ENCODE results near the gene REC114.

REC114 gene

GRCh38 chr15:73426323-73426994 is 16.5 kb upstream of the REC114 start:
- TF ChIP-seq TAF1 (IDR thresholded peaks at IDR 0.05; ENCODE audit: borderline replicate concordance, insufficient read depth, low read length) (no peak), POLR2AphosphoS5 (IDR thresholded peaks at IDR 0.05; ENCODE audit: low read depth, low read length) (no peak), FOXP2 (optimal IDR thresholded peaks at IDR 0.05; ENCODE audit: borderline replicate concordance, extremely low read depth, extremely low read length, insufficient read depth) (no peak), REST (IDR thresholded peaks at IDR 0.05; ENCODE audit: insufficient read depth in 1 of 2, low read depth in 2 of 2, low read length in 2 of 2) (no peak), SIN3A (IDR thresholded peaks at IDR 0.05; ENCODE audit: borderline replicate concordance, insufficient read depth, low read length) (no peak)

GRCh38 chr15:73433873-73434272 is 9.1 kb upstream of the REC114 start:
- TF ChIP-seq SIN3A (IDR thresholded peaks at IDR 0.05; ENCODE audit: borderline replicate concordance, insufficient read depth, low read length) = no peak
- TF ChIP-seq TAF1 (IDR thresholded peaks at IDR 0.05; ENCODE audit: borderline replicate concordance, insufficient read depth, low read length) = no peak
- no peak for TF ChIP-seq FOXP2 (optimal IDR thresholded peaks at IDR 0.05; ENCODE audit: borderline replicate concordance, extremely low read depth, extremely low read length, insufficient read depth)
- no peak for TF ChIP-seq POLR2AphosphoS5 (IDR thresholded peaks at IDR 0.05; ENCODE audit: low read depth, low read length)
- TF ChIP-seq REST (IDR thresholded peaks at IDR 0.05; ENCODE audit: insufficient read depth in 1 of 2, low read depth in 2 of 2, low read length in 2 of 2) = no peak

- no peak for TF ChIP-seq POLR2AphosphoS5 (IDR thresholded peaks at IDR 0.05; ENCODE audit: low read depth, low read length)
- no peak for TF ChIP-seq FOXP2 (optimal IDR thresholded peaks at IDR 0.05; ENCODE audit: borderline replicate concordance, extremely low read depth, extremely low read length, insufficient read depth)
- TF ChIP-seq SIN3A (IDR thresholded peaks at IDR 0.05; ENCODE audit: borderline replicate concordance, insufficient read depth, low read length) = no peak
- TF ChIP-seq REST (IDR thresholded peaks at IDR 0.05; ENCODE audit: insufficient read depth in 1 of 2, low read depth in 2 of 2, low read length in 2 of 2) = no peak
- TF ChIP-seq TAF1 (IDR thresholded peaks at IDR 0.05; ENCODE audit: borderline replicate concordance, insufficient read depth, low read length) = no peak
These were observed 6.4 kb upstream of the REC114 start for GRCh38 chr15:73436613-73437012.

- no peak for TF ChIP-seq FOXP2 (optimal IDR thresholded peaks at IDR 0.05; ENCODE audit: borderline replicate concordance, extremely low read depth, extremely low read length, insufficient read depth)
- TF ChIP-seq POLR2AphosphoS5 (IDR thresholded peaks at IDR 0.05; ENCODE audit: low read depth, low read length) = no peak
- TF ChIP-seq TAF1 (IDR thresholded peaks at IDR 0.05; ENCODE audit: borderline replicate concordance, insufficient read depth, low read length) = no peak
- TF ChIP-seq SIN3A (IDR thresholded peaks at IDR 0.05; ENCODE audit: borderline replicate concordance, insufficient read depth, low read length) = no peak
These were observed 5.3 kb upstream of the REC114 start for GRCh38 chr15:73437543-73438109.

- TF ChIP-seq FOXP2 (optimal IDR thresholded peaks at IDR 0.05; ENCODE audit: borderline replicate concordance, extremely low read depth, extremely low read length, insufficient read depth) (no peak), TAF1 (IDR thresholded peaks at IDR 0.05; ENCODE audit: borderline replicate concordance, insufficient read depth, low read length) (no peak), SIN3A (IDR thresholded peaks at IDR 0.05; ENCODE audit: borderline replicate concordance, insufficient read depth, low read length) (no peak), REST (IDR thresholded peaks at IDR 0.05; ENCODE audit: insufficient read depth in 1 of 2, low read depth in 2 of 2, low read length in 2 of 2) (no peak), POLR2AphosphoS5 (IDR thresholded peaks at IDR 0.05; ENCODE audit: low read depth, low read length) (no peak)
These were observed 4.3 kb upstream of the REC114 start for GRCh38 chr15:73438651-73439050.

Data from PFSK-1 (cell line).